ENCODE measurements around the gene FBXO38.

DNA sequence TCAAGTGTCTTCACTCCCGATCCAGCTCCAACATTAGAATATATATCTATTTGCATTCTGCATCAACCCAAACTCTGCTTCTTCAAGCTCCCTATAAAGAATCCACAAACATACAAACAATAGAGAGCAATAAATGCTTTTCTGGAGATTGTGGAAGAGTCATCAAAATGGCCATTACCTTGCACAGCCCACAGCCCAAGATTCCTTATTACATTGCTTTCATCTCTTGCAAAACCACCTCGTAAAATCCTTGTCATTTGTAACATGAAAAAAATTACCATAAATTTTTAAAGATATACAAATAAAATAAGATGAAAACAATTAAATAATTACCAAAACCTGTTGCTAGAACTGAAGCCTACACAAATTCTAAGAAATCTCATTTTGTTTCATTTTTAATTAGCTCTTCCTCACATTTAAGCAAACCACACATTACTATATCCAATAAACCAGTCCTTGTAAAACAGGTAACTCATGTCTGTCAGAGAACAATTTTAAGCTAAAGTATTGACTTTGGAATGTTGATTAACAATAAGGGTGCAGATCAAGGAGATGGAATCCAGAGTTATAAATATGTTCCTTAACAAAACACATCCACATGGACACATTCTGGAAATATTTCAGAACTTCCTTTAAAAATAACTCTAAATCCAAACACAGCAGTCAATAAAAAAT, 41.2 kb upstream of the FBXO38 start:
- TF ChIP-seq CTCF (IDR thresholded peaks at IDR 0.05) (no peak), POLR2AphosphoS5 (IDR thresholded peaks at IDR 0.05) (no peak)

All from breast epithelium (tissue), 3 donors.